Measurements from ENCODE around the gene SOX5. TPM values are rescaled to one million over a fixed set of nuclear protein-coding genes. Genes with fewer than 3 reads are reported as not detected.
"Not testable (repeated sequence)": the region's sequence is repeated elsewhere in the genome, so short reads cannot be mapped to it uniquely, and the experiment has no call there.

Gene SOX5
- total and polyA plus RNA-seq, 11 donors = 0.49 to 4.9 (median 2.5) TPM

DNA sequence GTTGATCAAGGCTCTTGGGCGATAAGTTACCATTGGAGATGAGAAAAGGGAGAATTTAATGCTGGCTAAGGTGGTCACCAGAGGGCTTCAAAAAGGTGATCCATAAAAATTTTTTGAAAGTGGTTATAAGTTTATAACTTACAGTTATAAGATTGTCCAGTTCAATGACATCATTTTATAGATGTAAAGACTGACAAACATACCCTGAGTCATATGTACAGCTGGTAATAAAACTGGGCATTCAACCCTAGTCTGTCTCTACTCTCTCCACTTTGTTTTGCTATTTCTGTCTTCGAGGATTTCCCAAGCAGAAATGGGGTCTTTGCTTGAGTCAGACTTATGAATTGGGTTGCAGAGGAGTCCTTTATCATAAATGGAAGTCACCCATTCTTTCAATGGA lies 454.0 kb downstream of the SOX5 start:
- Histone ChIP-seq H3K36me3 (no peaks in the 10 kb centered on the region), H3K9me3 (peaks cover 0 to 19% (median 4%) of the 10 kb centered on the region in 12 donors), H3K27ac (no peak overlapping the region), H3K4me3 (no peak overlapping the region), H3K27me3 (no peaks in the 10 kb centered on the region), H3K4me1 (no peaks in the 10 kb centered on the region)
- WGBS, 4 donors = 64 to 80% (median 75%) methylated on average over 2 of the region's 2 CpGs
- TF ChIP-seq, protein P1, sequence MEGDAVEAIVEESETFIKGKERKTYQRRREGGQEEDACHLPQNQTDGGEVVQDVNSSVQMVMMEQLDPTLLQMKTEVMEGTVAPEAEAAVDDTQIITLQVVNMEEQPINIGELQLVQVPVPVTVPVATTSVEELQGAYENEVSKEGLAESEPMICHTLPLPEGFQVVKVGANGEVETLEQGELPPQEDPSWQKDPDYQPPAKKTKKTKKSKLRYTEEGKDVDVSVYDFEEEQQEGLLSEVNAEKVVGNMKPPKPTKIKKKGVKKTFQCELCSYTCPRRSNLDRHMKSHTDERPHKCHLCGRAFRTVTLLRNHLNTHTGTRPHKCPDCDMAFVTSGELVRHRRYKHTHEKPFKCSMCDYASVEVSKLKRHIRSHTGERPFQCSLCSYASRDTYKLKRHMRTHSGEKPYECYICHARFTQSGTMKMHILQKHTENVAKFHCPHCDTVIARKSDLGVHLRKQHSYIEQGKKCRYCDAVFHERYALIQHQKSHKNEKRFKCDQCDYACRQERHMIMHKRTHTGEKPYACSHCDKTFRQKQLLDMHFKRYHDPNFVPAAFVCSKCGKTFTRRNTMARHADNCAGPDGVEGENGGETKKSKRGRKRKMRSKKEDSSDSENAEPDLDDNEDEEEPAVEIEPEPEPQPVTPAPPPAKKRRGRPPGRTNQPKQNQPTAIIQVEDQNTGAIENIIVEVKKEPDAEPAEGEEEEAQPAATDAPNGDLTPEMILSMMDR (IDR thresholded peaks at IDR 0.05) = no peak
- TF ChIP-seq POLR2A (IDR thresholded peaks at IDR 0.05) = no peak
- no peak for ATAC-seq
- DNase-seq = no peak
- intact Hi-C loops (cut with DNase I) = loop anchor here in 1 of 10 donors (5.0 kb wide), 1 partner anchor 97 kb away; no protein-coding TSS in a partner anchor

DNA sequence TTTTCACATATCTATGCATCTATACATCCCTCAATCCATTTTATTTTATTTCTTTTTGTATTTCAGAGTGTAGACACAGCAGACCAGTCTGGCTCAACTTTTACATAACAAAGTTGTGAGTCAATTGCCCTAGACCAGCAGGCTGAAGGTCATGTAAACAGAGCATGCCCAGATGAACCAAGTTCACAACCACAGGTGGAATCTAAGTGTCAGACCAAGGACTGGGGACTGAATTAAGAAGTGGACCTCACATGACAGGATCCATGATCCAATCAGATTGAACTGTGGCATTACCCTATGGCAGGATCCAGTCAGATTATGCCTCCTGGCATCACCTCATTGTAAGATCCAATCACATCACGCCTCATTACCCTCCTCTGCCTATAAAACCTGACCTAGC lies 455.8 kb downstream of the SOX5 start:
- TF ChIP-seq, protein P1 (IDR thresholded peaks at IDR 0.05) = no peak
- TF ChIP-seq POLR2A (IDR thresholded peaks at IDR 0.05) = no peak
- ATAC-seq (no peak), DNase-seq (no peak)
- 65 to 88% (median 74%) methylated on average over 1 of the region's 1 CpG for WGBS, 4 donors
- Histone ChIP-seq H3K36me3 (no peaks in the 10 kb centered on the region), H3K9me3 (peaks cover 0 to 13% (median 3%) of the 10 kb centered on the region in 12 donors), H3K27me3 (no peaks in the 10 kb centered on the region), H3K27ac (no peak overlapping the region), H3K4me1 (no peaks in the 10 kb centered on the region), H3K4me3 (no peak overlapping the region)
- intact Hi-C loops (cut with DNase I) = no loop called here

DNA sequence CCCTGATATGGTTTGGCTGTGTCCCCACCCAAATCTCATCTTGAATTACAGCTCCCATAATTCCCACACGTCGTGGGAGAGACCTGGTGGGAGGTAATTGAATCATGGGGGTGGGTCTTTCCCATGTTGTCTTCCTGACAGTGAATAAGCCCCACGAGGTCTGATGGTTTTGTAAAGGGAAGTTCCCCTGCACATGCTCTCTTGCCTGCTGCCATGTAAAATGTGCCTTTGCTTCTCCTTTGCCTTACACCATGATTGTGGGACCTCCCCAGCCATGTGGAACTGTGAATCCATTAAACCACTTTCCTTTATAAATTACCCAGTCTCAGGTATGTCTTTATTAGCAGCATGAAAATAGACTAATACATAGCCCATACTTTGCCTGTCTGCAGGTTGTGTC lies 458.4 kb downstream of the SOX5 start:
- H3K27ac ChIP-seq; H3K4me3 ChIP-seq; intact Hi-C loops (cut with DNase I); ATAC-seq; H3K4me1 ChIP-seq; H3K27me3 ChIP-seq; DNase-seq; H3K36me3 ChIP-seq: not testable (repeated sequence)
- WGBS, 4 donors = 66 to 74% (median 73%) methylated on average over 3 of the region's 3 CpGs
- H3K9me3 ChIP-seq = peaks cover 0 to 13% (median 0%) of the 10 kb centered on the region in 12 donors

DNA sequence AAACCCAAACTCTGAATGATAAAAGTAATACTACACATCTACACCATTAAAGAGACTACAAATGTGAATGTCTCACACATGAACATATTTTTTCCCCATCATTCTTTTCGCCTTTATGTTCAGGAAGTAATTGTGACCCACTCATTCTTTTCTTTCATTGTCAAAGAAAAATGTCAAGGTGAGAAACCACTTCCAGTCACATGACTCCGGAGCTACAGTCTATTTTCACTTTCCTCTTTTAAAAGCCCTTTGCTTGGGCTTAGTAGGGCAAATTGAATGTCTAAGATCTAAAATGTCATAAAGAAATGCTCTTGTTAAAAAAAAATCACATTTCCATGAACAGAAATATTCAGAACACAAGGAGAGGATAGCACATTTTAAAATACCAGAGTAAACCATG lies 461.3 kb downstream of the SOX5 start:
- H3K27ac ChIP-seq = no peak overlapping the region
- intact Hi-C loops (cut with DNase I) = no loop called here
- H3K27me3 ChIP-seq = no peaks in the 10 kb centered on the region
- no peaks in the 10 kb centered on the region for H3K4me1 ChIP-seq
- no peak for DNase-seq
- peaks cover 0 to 13% (median 0%) of the 10 kb centered on the region in 12 donors for H3K9me3 ChIP-seq
- H3K36me3 ChIP-seq = no peaks in the 10 kb centered on the region
- 71 to 78% (median 74%) methylated on average over 2 of the region's 2 CpGs for WGBS, 4 donors
- no peak overlapping the region for H3K4me3 ChIP-seq
- TF ChIP-seq, protein P1 (IDR thresholded peaks at IDR 0.05) = no peak
- TF ChIP-seq POLR2A (IDR thresholded peaks at IDR 0.05) = no peak
- ATAC-seq = no peak

DNA sequence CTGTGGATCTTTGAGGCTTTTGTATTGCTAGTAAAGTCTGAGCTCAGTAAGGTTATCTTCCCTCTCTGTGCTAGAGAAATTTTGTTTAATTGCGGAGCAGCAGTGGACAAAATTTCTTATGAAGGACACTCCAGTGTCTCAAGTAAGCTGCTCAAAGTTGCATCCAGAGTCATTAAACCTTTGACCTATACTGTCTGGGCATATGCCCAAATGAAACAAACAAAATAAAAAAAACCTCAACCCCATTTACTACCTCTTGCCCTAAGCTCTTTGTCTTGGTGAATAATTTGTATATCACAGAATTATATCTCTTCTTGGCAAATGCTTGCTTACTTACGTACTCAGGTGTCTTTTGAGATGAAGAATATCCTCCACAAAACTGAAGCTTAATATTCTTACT lies 465.2 kb downstream of the SOX5 start:
- H3K4me1 ChIP-seq = no peaks in the 10 kb centered on the region
- intact Hi-C loops (cut with DNase I) = no loop called here
- 87 to 90% (median 88%) methylated on average over 2 of the region's 2 CpGs for WGBS, 4 donors
- H3K27ac ChIP-seq = no peak overlapping the region
- peaks cover 0 to 28% (median under 1%) of the 10 kb centered on the region in 12 donors for H3K9me3 ChIP-seq
- no peaks in the 10 kb centered on the region for H3K27me3 ChIP-seq
- DNase-seq (no peak), ATAC-seq (no peak)
- no peak overlapping the region for H3K4me3 ChIP-seq
- no peak for TF ChIP-seq POLR2A (IDR thresholded peaks at IDR 0.05)
- TF ChIP-seq, protein P1 (IDR thresholded peaks at IDR 0.05) = no peak
- H3K36me3 ChIP-seq = no peaks in the 10 kb centered on the region

Data from heart left ventricle (tissue), 16 donors.